ENCODE data around the gene WDR62.

Gene WDR62

GRCh38 chr19:36120092-36120983 lies 65.6 kb downstream of the WDR62 start (continued):
- TF ChIP-seq PRDM6 (tag by site-specific recombination; IDR thresholded peaks at IDR 0.05) (no peak), ATF2 (tag by site-specific recombination; IDR thresholded peaks at IDR 0.05; ENCODE audit: low read depth) (no peak), ZNF830 (tag by site-specific recombination; IDR thresholded peaks at IDR 0.05; ENCODE audit: low read depth) (no peak), ZNF266 (tag by site-specific recombination; IDR thresholded peaks at IDR 0.05; ENCODE audit: low read depth) (no peak), HOXD13 (CRISPR knock-in tag; IDR thresholded peaks at IDR 0.05; ENCODE audit: borderline replicate concordance) (no peak), ZNF26 (tag by site-specific recombination; IDR thresholded peaks at IDR 0.05) (no peak), ZBTB10 (tag by site-specific recombination; IDR thresholded peaks at IDR 0.05) (no peak), KLF10 (tag by site-specific recombination; IDR thresholded peaks at IDR 0.05) (no peak; the same call in 1 of the 2 replicates), ZNF792 (tag by site-specific recombination; IDR thresholded peaks at IDR 0.05) (no peak), PATZ1 (tag by site-specific recombination; IDR thresholded peaks at IDR 0.05) (peak; percentile 69; the same call in 1 of the 2 replicates), ZNF10 (tag by site-specific recombination; IDR thresholded peaks at IDR 0.05) (no peak), YY1 (tag by site-specific recombination; IDR thresholded peaks at IDR 0.05) (no peak), PRDM10 (tag by site-specific recombination; IDR thresholded peaks at IDR 0.05) (no peak), ZNF2 (tag by site-specific recombination; IDR thresholded peaks at IDR 0.05) (0 out of 2 replicates have a peak, but pooled peaks have one; percentile 9), ZSCAN5A (tag by site-specific recombination; IDR thresholded peaks at IDR 0.05) (no peak), ZNF24 (tag by site-specific recombination; IDR thresholded peaks at IDR 0.05) (peak; percentile 95), ZBTB8A (tag by site-specific recombination; IDR thresholded peaks at IDR 0.05) (peak; percentile 66), ZNF350 (tag by site-specific recombination; IDR thresholded peaks at IDR 0.05) (no peak), OVOL3 (tag by site-specific recombination; IDR thresholded peaks at IDR 0.05) (no peak), ZNF404 (tag by site-specific recombination; IDR thresholded peaks at IDR 0.05) (no peak), ZNF670 (tag by site-specific recombination; IDR thresholded peaks at IDR 0.05; ENCODE audit: low read depth) (no peak), GLI4 (tag by site-specific recombination; IDR thresholded peaks at IDR 0.05) (no peak)

Data from HEK293 (cell line).